HG02973 (cell line): Measurements from ENCODE around the gene EIF4E3.

Experiments
- ATAC-seq: cut with Tn5 transposase; IDR thresholded peaks from one replicate; pipeline ENCODE4 v1.9.1; 2021; ENCODE audit warnings: moderate library complexity; ENCODE audit not compliant: unreplicated experiment

Gene EIF4E3

GRCh38 chr3:71651625-71652024 is 73.6 kb downstream of the EIF4E3 start:
- no peak for ATAC-seq

DNA sequence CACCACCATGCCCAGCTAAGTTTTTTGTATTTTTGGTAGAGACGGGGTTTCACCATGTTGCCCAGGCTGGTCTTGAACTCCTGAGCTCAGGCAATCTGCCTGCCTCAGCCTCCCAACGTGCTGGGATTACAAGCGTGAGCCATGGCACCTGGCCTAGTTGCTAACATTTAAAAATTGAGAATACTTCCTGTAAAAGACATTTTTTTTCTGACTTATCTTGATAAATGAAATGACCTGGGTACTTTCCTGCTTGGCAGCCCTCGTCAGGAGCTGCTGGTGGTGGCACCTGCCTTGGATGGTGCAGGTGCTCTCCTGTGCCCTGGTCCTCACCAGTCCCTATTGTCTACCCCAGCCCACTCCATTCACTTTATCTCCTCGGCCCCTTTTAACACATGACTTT is 74.8 kb downstream of the EIF4E3 start:
- ATAC-seq = no peak

- ATAC-seq = no peak
These were observed 75.4 kb downstream of the EIF4E3 start for GRCh38 chr3:71649757-71650156.

DNA sequence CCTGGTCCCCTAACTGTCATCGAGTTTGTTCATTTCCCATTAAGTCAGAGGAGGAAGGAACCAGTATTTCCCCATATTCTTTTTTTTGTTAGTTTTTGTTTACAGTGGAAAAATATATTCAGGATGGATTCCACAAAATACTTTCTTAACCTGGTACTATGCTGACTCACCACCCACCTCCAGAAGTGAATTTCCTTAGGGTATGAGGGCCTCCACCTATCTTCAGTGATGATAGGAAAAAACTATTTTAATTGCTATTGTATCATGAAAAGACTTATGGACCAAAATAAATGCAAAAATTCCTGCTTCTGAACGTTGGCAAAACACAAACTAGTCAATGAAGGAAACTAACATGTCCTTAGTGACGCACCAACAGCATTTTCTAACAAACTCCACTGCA is 77.5 kb downstream of the EIF4E3 start:
- no peak for ATAC-seq

- no peak for ATAC-seq
These were observed 78.2 kb downstream of the EIF4E3 start for GRCh38 chr3:71646971-71647370.

- no peak for ATAC-seq
These were observed 80.1 kb downstream of the EIF4E3 start for GRCh38 chr3:71645140-71645539.

GRCh38 chr3:71641674-71642073 is 83.5 kb downstream of the EIF4E3 start:
- ATAC-seq = peak; percentile 54

DNA sequence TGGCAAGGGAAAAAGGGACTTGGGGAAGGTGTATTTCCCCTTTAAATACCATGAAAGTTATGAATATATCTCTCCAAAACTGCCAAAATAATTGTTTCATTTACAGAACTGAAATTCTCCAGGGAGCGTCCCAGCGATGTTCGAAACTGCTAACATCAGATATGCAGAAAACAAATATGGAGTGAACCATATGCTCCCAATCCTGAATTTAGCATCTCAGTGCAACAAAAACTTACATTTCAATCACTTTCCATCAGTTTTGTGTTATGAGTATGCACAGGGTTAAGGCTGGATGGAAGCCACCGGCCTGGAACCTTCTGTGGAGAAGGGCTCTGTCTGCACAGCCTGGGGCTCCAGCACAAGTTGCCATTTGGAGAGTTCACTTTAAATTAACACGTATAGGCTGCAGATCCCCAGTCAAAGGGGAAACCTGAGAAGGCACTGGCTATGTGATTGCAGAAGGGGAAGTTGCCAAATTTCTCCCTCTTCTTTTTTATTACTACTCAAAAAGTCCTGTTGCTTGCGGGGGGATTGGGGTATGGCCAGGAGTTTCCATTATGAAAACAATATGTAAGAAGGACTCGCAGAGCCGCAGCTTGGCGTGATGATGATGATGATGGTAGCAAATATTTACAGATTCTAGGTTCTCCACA is 84.7 kb downstream of the EIF4E3 start:
- ATAC-seq = no peak

DNA sequence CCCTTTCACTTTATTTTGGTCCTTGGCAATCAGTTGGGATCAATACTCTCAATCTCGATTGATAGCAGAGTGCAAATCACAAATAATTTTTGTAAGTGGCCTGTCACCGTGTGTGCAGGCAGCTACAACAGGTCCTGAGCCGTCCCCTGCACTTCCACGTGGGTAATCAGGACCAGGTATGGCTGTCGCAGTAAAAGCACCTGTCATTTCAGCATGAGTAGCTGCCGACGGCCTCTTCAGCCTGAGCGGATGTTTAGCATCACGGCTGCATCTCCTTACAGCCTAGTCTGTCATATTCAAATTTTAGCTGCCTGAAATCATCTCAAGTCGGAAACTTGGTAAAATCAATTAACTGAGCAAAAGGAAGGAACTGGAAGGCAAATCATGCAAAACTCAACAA is 88.7 kb downstream of the EIF4E3 start:
- no peak for ATAC-seq

DNA sequence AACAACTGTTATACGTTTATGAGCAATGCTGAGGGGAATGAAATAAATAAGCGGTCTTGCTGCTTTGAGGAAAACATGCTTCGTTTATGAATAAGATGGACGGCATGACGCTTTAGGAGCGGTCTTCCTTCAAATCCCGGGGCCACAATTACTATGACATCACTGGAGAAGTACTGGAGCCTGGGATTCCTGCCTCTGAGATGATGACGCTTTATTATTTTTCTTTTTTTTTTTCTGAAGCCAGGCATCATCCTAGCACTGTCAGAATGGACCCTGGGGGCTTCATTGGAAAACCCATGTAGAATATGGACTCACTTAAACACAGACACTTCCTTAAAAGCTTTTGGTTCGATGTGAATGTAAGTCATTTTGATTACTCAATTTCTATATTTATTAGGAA is 89.2 kb downstream of the EIF4E3 start:
- no peak for ATAC-seq

DNA sequence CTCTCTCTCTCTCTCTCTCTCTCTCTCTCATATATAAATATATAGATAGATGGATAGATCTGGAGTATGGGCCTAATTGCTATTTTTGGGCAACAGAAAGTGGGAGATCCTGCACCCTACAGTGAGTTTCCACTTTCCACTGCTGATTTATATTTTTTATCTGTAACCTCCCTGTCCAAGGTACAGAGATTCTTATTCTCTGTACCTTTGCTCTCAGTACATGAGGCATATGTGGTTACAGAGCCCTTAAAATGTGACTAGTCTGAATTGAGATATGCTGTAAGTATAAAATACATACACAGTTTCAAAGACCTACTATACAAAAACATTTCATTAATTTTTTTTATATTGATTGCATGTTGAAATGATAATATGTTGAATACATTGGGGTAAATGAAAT is 90.5 kb downstream of the EIF4E3 start:
- ATAC-seq = no peak

DNA sequence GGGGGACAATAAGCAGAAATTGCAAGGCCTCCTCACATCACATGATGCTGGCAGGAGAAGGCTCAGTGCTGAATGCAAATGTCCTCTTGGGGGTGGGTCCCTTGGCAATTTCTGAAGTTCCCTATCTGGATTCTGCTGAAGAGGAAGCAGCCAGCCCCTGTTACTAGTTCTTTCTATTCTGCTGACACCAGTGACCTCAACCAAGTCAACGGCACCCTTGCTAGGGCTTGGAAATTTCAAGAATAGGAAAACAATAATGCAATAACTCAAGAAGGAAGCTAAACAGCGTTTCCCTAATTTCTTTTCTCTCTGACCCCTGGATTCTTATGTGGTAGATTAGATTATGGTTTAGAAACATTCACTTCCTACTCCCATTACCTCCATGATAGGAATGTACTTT is 95.5 kb downstream of the EIF4E3 start:
- no peak for ATAC-seq

GRCh38 chr3:71629289-71629688 is 95.9 kb downstream of the EIF4E3 start:
- ATAC-seq = no peak

- ATAC-seq = no peak
These were observed 96.7 kb downstream of the EIF4E3 start for GRCh38 chr3:71628522-71628921.

- ATAC-seq = no peak
These were observed 99.5 kb downstream of the EIF4E3 start for GRCh38 chr3:71625676-71626075.
